HepG2 (cell line): ENCODE data around the gene PLET1. TPM values are rescaled to one million over a fixed set of nuclear protein-coding genes. Genes with fewer than 3 reads are reported as not detected.

Experiments
- HHEX ChIP-seq: IDR thresholded peaks from 2 replicates; pipeline ENCODE4 v1.6.1; 2016; ENCODE audit warnings: control low read depth
- KAT8 ChIP-seq: IDR thresholded peaks from 2 replicates; pipeline ENCODE4 v1.6.1; 2016; ENCODE audit warnings: missing genetic modification reagents, missing compliant biosample characterization
- PCBP2 ChIP-seq: fragments of 200-400 bp; formaldehyde crosslinking; optimal IDR thresholded peaks from 2 replicates; pipeline ENCODE3; 2018; ENCODE audit warnings: low read length, low read depth; ENCODE audit not compliant: poor library complexity, severe bottlenecking
- SALL2 ChIP-seq: sonication (generic); formaldehyde crosslinking; IDR thresholded peaks from 2 replicates; pipeline ENCODE4 v1.8.1; 2023; ENCODE audit warnings: mild to moderate bottlenecking, missing genetic modification reagents, inconsistent platforms
- TOPORS ChIP-seq: sonication (generic); formaldehyde crosslinking; IDR thresholded peaks from 2 replicates; pipeline ENCODE4 v1.8.0; 2023; ENCODE audit warnings: mild to moderate bottlenecking, missing genetic modification reagents
- ZBTB2 ChIP-seq: sonication (generic); formaldehyde crosslinking; IDR thresholded peaks from 2 replicates; pipeline ENCODE4 v1.8.0; 2022; ENCODE audit warnings: low read depth, missing genetic modification reagents
- ZBTB43 ChIP-seq: sonication (generic); formaldehyde crosslinking; conservative IDR thresholded peaks from 2 replicates; pipeline ENCODE4 v1.4.0; 2020; ENCODE audit warnings: missing genetic modification reagents
- ZNF18 ChIP-seq: sonication (generic); formaldehyde crosslinking; IDR thresholded peaks from 2 replicates; pipeline ENCODE4 v1.8.0; 2022; ENCODE audit warnings: mild to moderate bottlenecking, missing genetic modification reagents; ENCODE audit not compliant: insufficient replicate concordance
- ZNF224 ChIP-seq: sonication (generic); formaldehyde crosslinking; IDR thresholded peaks from 2 replicates; pipeline ENCODE4 v1.5.0; 2020; ENCODE audit warnings: mild to moderate bottlenecking, missing genetic modification reagents
- ZNF609 ChIP-seq: sonication (generic); formaldehyde crosslinking; IDR thresholded peaks from 2 replicates; pipeline ENCODE4 v1.4.0; 2020; ENCODE audit warnings: mild to moderate bottlenecking, missing genetic modification reagents, borderline replicate concordance
- ZNF639 ChIP-seq: conservative IDR thresholded peaks from 2 replicates; pipeline ENCODE4 v1.6.1; 2018; ENCODE audit warnings: missing genetic modification reagents
- polyA plus RNA-seq, 8 experiments: library from polyadenylated mRNA; depleted of rRNA in 3 of 8; stranded (reverse) in 7 of 8; unstranded in 1 of 8; fragments of >200 nt; fragmentation: Illumina TruSeq in 4 of 8; extraction: Trizol in 4 of 8; gene quantifications; 2 replicates each; pipeline versions ENCODE4 v1.2.1 to v1.2.3, GENCODE V29; 2011 to 2016; ENCODE audit warnings: low read depth in 4 of 8, missing spikeins in 1 of 8, mixed read lengths in 1 of 8; ENCODE audit not compliant: insufficient read depth in 1 of 8
- total RNA-seq, 5 experiments: library from RNA; depleted of rRNA; stranded (reverse); fragments of >200 nt; fragmentation: Illumina TruSeq; extraction: Trizol; gene quantifications; 2 replicates each; pipeline ENCODE4 v1.2.3, GENCODE V29; 2016; ENCODE audit warnings: low read depth in 1 of 5
- TF ChIP-seq, protein P1 (sequence below): sonication (generic); formaldehyde crosslinking; IDR thresholded peaks from 2 replicates; pipeline ENCODE4 v1.4.0; 2020; ENCODE audit warnings: missing genetic modification reagents, borderline replicate concordance
- TF ChIP-seq, protein P2 (sequence below): sonication (generic); formaldehyde crosslinking; conservative IDR thresholded peaks from 2 replicates; pipeline ENCODE4 v1.8.0; 2022; ENCODE audit warnings: low read depth, missing genetic modification reagents

The PLET1 gene
- total and polyA plus RNA-seq, 2 of the 13 experiments (the other 11 are each of a cell fraction or from before 2014, with no cell fraction given) = not detected

DNA sequence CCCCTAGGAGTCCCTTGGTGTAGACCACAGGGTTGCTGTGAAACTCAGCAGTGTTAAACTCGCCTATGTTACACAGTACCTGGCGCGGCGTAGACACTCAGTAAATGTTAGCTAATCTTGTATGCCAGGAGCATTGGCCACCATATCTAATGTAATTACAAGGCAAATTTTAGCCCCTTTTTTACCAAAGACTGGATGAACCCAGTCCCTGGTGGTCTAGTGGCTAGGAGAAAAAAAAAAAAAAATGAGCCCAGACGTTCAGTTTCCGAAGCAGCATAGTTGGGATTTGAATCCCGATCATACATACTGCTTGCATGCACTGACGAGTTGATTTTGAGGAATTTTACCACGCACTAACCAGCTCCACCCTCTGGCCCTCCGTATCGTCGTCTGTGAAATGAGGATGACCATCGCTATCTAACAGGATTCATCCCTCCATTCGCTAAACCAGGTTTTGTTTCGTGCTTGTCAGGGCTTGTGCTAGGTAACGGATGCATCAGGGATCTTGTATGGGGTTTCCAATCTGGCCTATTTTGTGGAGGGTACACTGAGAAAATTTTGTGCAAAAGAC is 33.7 kb downstream of the PLET1 start (continued):
- TF ChIP-seq, protein P1, sequence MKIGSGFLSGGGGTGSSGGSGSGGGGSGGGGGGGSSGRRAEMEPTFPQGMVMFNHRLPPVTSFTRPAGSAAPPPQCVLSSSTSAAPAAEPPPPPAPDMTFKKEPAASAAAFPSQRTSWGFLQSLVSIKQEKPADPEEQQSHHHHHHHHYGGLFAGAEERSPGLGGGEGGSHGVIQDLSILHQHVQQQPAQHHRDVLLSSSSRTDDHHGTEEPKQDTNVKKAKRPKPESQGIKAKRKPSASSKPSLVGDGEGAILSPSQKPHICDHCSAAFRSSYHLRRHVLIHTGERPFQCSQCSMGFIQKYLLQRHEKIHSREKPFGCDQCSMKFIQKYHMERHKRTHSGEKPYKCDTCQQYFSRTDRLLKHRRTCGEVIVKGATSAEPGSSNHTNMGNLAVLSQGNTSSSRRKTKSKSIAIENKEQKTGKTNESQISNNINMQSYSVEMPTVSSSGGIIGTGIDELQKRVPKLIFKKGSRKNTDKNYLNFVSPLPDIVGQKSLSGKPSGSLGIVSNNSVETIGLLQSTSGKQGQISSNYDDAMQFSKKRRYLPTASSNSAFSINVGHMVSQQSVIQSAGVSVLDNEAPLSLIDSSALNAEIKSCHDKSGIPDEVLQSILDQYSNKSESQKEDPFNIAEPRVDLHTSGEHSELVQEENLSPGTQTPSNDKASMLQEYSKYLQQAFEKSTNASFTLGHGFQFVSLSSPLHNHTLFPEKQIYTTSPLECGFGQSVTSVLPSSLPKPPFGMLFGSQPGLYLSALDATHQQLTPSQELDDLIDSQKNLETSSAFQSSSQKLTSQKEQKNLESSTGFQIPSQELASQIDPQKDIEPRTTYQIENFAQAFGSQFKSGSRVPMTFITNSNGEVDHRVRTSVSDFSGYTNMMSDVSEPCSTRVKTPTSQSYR (CRISPR knock-in tag) = no peak
- TF ChIP-seq ZBTB2 (CRISPR knock-in tag) (no peak), KAT8 (CRISPR knock-in tag) (no peak), ZNF639 (CRISPR knock-in tag) (no peak), SALL2 (CRISPR knock-in tag) (no peak), TOPORS (CRISPR knock-in tag) (no peak), ZNF18 (no peak), ZNF609 (CRISPR knock-in tag) (no peak), ZBTB43 (0 out of 2 replicates have a peak, but pooled peaks have one; percentile 7), HHEX (CRISPR knock-in tag) (no peak), ZNF224 (CRISPR knock-in tag) (no peak), PCBP2 (no peak)
- TF ChIP-seq, protein P2, sequence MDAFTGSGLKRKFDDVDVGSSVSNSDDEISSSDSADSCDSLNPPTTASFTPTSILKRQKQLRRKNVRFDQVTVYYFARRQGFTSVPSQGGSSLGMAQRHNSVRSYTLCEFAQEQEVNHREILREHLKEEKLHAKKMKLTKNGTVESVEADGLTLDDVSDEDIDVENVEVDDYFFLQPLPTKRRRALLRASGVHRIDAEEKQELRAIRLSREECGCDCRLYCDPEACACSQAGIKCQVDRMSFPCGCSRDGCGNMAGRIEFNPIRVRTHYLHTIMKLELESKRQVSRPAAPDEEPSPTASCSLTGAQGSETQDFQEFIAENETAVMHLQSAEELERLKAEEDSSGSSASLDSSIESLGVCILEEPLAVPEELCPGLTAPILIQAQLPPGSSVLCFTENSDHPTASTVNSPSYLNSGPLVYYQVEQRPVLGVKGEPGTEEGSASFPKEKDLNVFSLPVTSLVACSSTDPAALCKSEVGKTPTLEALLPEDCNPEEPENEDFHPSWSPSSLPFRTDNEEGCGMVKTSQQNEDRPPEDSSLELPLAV (CRISPR knock-in tag) = no peak
